Fibroblast of skin of left quadriceps (primary cell): Measurements from ENCODE around the gene GNL1.

ENCODE experiments used
- DNase-seq, 2 experiments: peaks; one replicate each; pipeline ENCODE4 v3.0.0-alpha.2; 2013; ENCODE audit warnings: low read depth in 2 of 2

Gene GNL1

GRCh38 chr6:30556066-30556905 lies at the start of gene GNL1:
GNL1 (minus strand) TSS chr6:30556489; CDS start chr6:30556203, 286 bp downstream.
- peak; percentile 67 to 68 for DNase-seq

GRCh38 chr6:30603961-30604360 lies 47.7 kb upstream of the GNL1 start:
- no peak for DNase-seq

GRCh38 chr6:30601815-30602641 lies 45.7 kb upstream of the GNL1 start:
- no peak for DNase-seq

GRCh38 chr6:30601436-30601814 lies 45.1 kb upstream of the GNL1 start:
- DNase-seq, result no peak

- no peak for DNase-seq
Observed at GRCh38 chr6:30600451-30600961, 44.2 kb upstream of the GNL1 start.

- no peak for DNase-seq
Observed at GRCh38 chr6:30599625-30600324, 43.5 kb upstream of the GNL1 start.

- DNase-seq, result no peak
Observed at GRCh38 chr6:30598912-30599624, 42.8 kb upstream of the GNL1 start.

- peak; percentile 48 to 56 for DNase-seq
Observed at GRCh38 chr6:30597315-30598144, 41.2 kb upstream of the GNL1 start.

GRCh38 chr6:30592287-30592686 lies 36.0 kb upstream of the GNL1 start:
- DNase-seq, result no peak

GRCh38 chr6:30591008-30591407 lies 34.7 kb upstream of the GNL1 start:
- DNase-seq, result no peak

- DNase-seq, result no peak
Observed at GRCh38 chr6:30590509-30590908, 34.2 kb upstream of the GNL1 start.

- DNase-seq, result no peak
Observed at GRCh38 chr6:30589754-30590358, 33.6 kb upstream of the GNL1 start.

- DNase-seq, result no peak
Observed at GRCh38 chr6:30583921-30584320, 27.6 kb upstream of the GNL1 start.

GRCh38 chr6:30578051-30578450 lies 21.8 kb upstream of the GNL1 start:
- no peak for DNase-seq

GRCh38 chr6:30573113-30573512 lies 16.8 kb upstream of the GNL1 start:
- no peak for DNase-seq

GRCh38 chr6:30572148-30572547 lies 15.9 kb upstream of the GNL1 start:
- no peak for DNase-seq

- no peak for DNase-seq
Observed at GRCh38 chr6:30571762-30572082, 15.4 kb upstream of the GNL1 start.

- DNase-seq, result peak; percentile 92 to 93
Observed at GRCh38 chr6:30571075-30571761, 14.9 kb upstream of the GNL1 start, which contains the start of gene ABCF1. ABCF1 (plus strand) TSS chr6:30571442; CDS start chr6:30571488, 46 bp downstream.

- DNase-seq, result no peak
Observed at GRCh38 chr6:30570740-30571074, 14.4 kb upstream of the GNL1 start.

- no peak for DNase-seq
Observed at GRCh38 chr6:30570263-30570662, 14.0 kb upstream of the GNL1 start.
